ENCODE measurements around the gene OR4M1.
"Not testable (repeated sequence)": the region's sequence is repeated elsewhere in the genome, so short reads cannot be mapped to it uniquely, and the experiment has no call there.

Gene OR4M1

GRCh38 chr14:19771895-19772430, 1.3 kb upstream of the OR4M1 start:
- Histone ChIP-seq H3K9me3 (peaks cover 4% of the 10 kb centered on the region), H3K36me3 (no peaks in the 10 kb centered on the region)

GRCh38 chr14:19772454-19772853, 850 bp upstream of the OR4M1 start:
- not testable (repeated sequence) for H3K4me1 ChIP-seq (ENCODE audit: control insufficient read depth in 1 of 2, insufficient read depth in 1 of 2, low read depth in 1 of 2, low read length in 1 of 2); H3K27me3 ChIP-seq; H3K4me3 ChIP-seq (ENCODE audit: low read depth in 1 of 2, low read length in 1 of 2); H3K36me3 ChIP-seq; H3K9me3 ChIP-seq; H3K27ac ChIP-seq

More at GRCh38 chr14:19771895-19772430, 1.3 kb upstream of the OR4M1 start:
- Histone ChIP-seq H3K4me3 (ENCODE audit: low read depth in 1 of 2, low read length in 1 of 2) (no peak overlapping the region), H3K27ac (no peak overlapping the region), H3K27me3 (no peaks in the 10 kb centered on the region), H3K4me1 (ENCODE audit: control insufficient read depth in 1 of 2, insufficient read depth in 1 of 2, low read depth in 1 of 2, low read length in 1 of 2) (no peaks in the 10 kb centered on the region)
- no peak for TF ChIP-seq CTCF (IDR thresholded peaks at IDR 0.05)

GRCh38 chr14:19775587-19775986, 2.3 kb downstream of the OR4M1 start:
- Histone ChIP-seq H3K36me3 (no peaks in the 10 kb centered on the region), H3K9me3 (peaks cover 4% of the 10 kb centered on the region), H3K27ac (no peak overlapping the region), H3K27me3 (no peaks in the 10 kb centered on the region), H3K4me1 (ENCODE audit: control insufficient read depth in 1 of 2, insufficient read depth in 1 of 2, low read depth in 1 of 2, low read length in 1 of 2) (no peaks in the 10 kb centered on the region), H3K4me3 (ENCODE audit: low read depth in 1 of 2, low read length in 1 of 2) (no peak overlapping the region)
- TF ChIP-seq CTCF (IDR thresholded peaks at IDR 0.05), result no peak

- not testable (repeated sequence) for H3K4me3 ChIP-seq (ENCODE audit: low read depth in 1 of 2, low read length in 1 of 2); H3K36me3 ChIP-seq; H3K4me1 ChIP-seq (ENCODE audit: control insufficient read depth in 1 of 2, insufficient read depth in 1 of 2, low read depth in 1 of 2, low read length in 1 of 2); H3K27ac ChIP-seq; H3K9me3 ChIP-seq; H3K27me3 ChIP-seq
These were observed 12.5 kb downstream of the OR4M1 start for GRCh38 chr14:19785848-19786247.

GRCh38 chr14:19787318-19787717, 14.0 kb downstream of the OR4M1 start:
- H3K36me3 ChIP-seq; H3K4me3 ChIP-seq (ENCODE audit: low read depth in 1 of 2, low read length in 1 of 2); H3K4me1 ChIP-seq (ENCODE audit: control insufficient read depth in 1 of 2, insufficient read depth in 1 of 2, low read depth in 1 of 2, low read length in 1 of 2); H3K9me3 ChIP-seq; H3K27me3 ChIP-seq; H3K27ac ChIP-seq: not testable (repeated sequence)

GRCh38 chr14:19788150-19788549, 14.8 kb downstream of the OR4M1 start:
- H3K36me3 ChIP-seq, result not testable (repeated sequence)

GRCh38 chr14:19796520-19797108, 23.3 kb downstream of the OR4M1 start:
- not testable (repeated sequence) for H3K27ac ChIP-seq; H3K36me3 ChIP-seq; H3K4me3 ChIP-seq (ENCODE audit: low read depth in 1 of 2, low read length in 1 of 2); H3K9me3 ChIP-seq; H3K27me3 ChIP-seq; H3K4me1 ChIP-seq (ENCODE audit: control insufficient read depth in 1 of 2, insufficient read depth in 1 of 2, low read depth in 1 of 2, low read length in 1 of 2)

More at GRCh38 chr14:19788150-19788549, 14.8 kb downstream of the OR4M1 start:
- not testable (repeated sequence) for H3K27ac ChIP-seq; H3K27me3 ChIP-seq; H3K9me3 ChIP-seq; H3K4me1 ChIP-seq (ENCODE audit: control insufficient read depth in 1 of 2, insufficient read depth in 1 of 2, low read depth in 1 of 2, low read length in 1 of 2); H3K4me3 ChIP-seq (ENCODE audit: low read depth in 1 of 2, low read length in 1 of 2)

GRCh38 chr14:19799880-19800279, 26.6 kb downstream of the OR4M1 start:
- no peaks in the 10 kb centered on the region for H3K4me1 ChIP-seq (ENCODE audit: control insufficient read depth in 1 of 2, insufficient read depth in 1 of 2, low read depth in 1 of 2, low read length in 1 of 2)
- H3K27ac ChIP-seq, result no peak overlapping the region
- no peak for TF ChIP-seq CTCF (IDR thresholded peaks at IDR 0.05)
- no peaks in the 10 kb centered on the region for H3K9me3 ChIP-seq
- H3K36me3 ChIP-seq, result no peaks in the 10 kb centered on the region
- H3K27me3 ChIP-seq, result no peaks in the 10 kb centered on the region
- no peak overlapping the region for H3K4me3 ChIP-seq (ENCODE audit: low read depth in 1 of 2, low read length in 1 of 2)

All from neutrophil (primary cell).